NCI-H128 (cell line): ENCODE data around the gene REXO2.

Source experiments
- DNase-seq: peaks from one replicate; lab custom pipeline; 2025; ENCODE audit not compliant: unreplicated experiment; lab: John Stamatoyannopoulos, UW

The REXO2 gene

GRCh38 chr11:114439229-114440120, at the start of gene REXO2:
TSS of gene REXO2 (plus strand) at chr11:114439467. CDS start at chr11:114439529, 62 bp downstream.
- DNase-seq: peak; percentile 83

- DNase-seq: no peak
Observed at GRCh38 chr11:114392735-114393667, 46.3 kb upstream of the REXO2 start.

GRCh38 chr11:114395736-114396135, 43.5 kb upstream of the REXO2 start:
- no peak for DNase-seq

- DNase-seq: no peak
Observed at GRCh38 chr11:114396916-114397315, 42.4 kb upstream of the REXO2 start.

GRCh38 chr11:114397349-114397982, 41.8 kb upstream of the REXO2 start:
- DNase-seq: no peak

GRCh38 chr11:114398303-114398920, 40.9 kb upstream of the REXO2 start:
- no peak for DNase-seq

GRCh38 chr11:114399490-114400215, 39.6 kb upstream of the REXO2 start:
- DNase-seq: peak; percentile 42

GRCh38 chr11:114400216-114400914, 38.9 kb upstream of the REXO2 start, which contains the start of the genes C11orf71 and RBM7:
TSS of gene C11orf71 (minus strand) at chr11:114400511. CDS start at chr11:114400331, 180 bp downstream.
TSS of gene RBM7 (plus strand) at chr11:114400666. CDS start at chr11:114400672, 6 bp downstream.
- peak; percentile 95 for DNase-seq

- no peak for DNase-seq
Observed at GRCh38 chr11:114400915-114401223, 38.4 kb upstream of the REXO2 start.

- DNase-seq: no peak
Observed at GRCh38 chr11:114401311-114401710, 38.0 kb upstream of the REXO2 start.

- DNase-seq: no peak
Observed at GRCh38 chr11:114412946-114413345, 26.3 kb upstream of the REXO2 start.

GRCh38 chr11:114413958-114414357, 25.3 kb upstream of the REXO2 start:
- DNase-seq: no peak

GRCh38 chr11:114416441-114416961, 22.8 kb upstream of the REXO2 start:
- DNase-seq: no peak

GRCh38 chr11:114426280-114426679, 13.0 kb upstream of the REXO2 start:
- no peak for DNase-seq

- no peak for DNase-seq
Observed at GRCh38 chr11:114430290-114430689, 9.0 kb upstream of the REXO2 start.

GRCh38 chr11:114432893-114433292, 6.4 kb upstream of the REXO2 start:
- no peak for DNase-seq

- no peak for DNase-seq
Observed at GRCh38 chr11:114433376-114433775, 5.9 kb upstream of the REXO2 start.

- DNase-seq: no peak
Observed at GRCh38 chr11:114438303-114438702, 964 bp upstream of the REXO2 start.
